Colon (tissue), 2 donors: ENCODE results near the gene GUSB.

ENCODE experiments used
- FAIRE-seq: peaks from 2 replicates; lab custom pipeline; 2012; peaks lifted over from hg19 to GRCh38; lab: Jason Lieb, UNC
- donor health status: control.
- donor health status: control.

The GUSB gene

GRCh38 chr7:65927489-65928448 lies 54.2 kb downstream of the GUSB start:
- no peak for FAIRE-seq

GRCh38 chr7:65926588-65926987 lies 55.4 kb downstream of the GUSB start:
- FAIRE-seq: no peak

- FAIRE-seq: no peak
Measured at GRCh38 chr7:65925040-65925439, 57.0 kb downstream of the GUSB start.

- FAIRE-seq: no peak
Measured at GRCh38 chr7:65924193-65924592, 57.8 kb downstream of the GUSB start.

GRCh38 chr7:65923316-65923715 lies 58.7 kb downstream of the GUSB start:
- FAIRE-seq: no peak

GRCh38 chr7:65915921-65916657 lies 65.9 kb downstream of the GUSB start:
- no peak for FAIRE-seq

GRCh38 chr7:65912237-65912636 lies 69.8 kb downstream of the GUSB start:
- no peak for FAIRE-seq
